ENCODE measurements around the gene NDUFC1.
A peak's percentile ranks its signal among the peaks of the same experiment; 100 is the strongest.
"Not testable (repeated sequence)": the region's sequence is repeated elsewhere in the genome, so short reads cannot be mapped to it uniquely, and the experiment has no call there.

NDUFC1 gene

GRCh38 chr4:139301821-139302611 lies at the start of gene NDUFC1:
Gene NDUFC1 (minus strand): TSS chr4:139302477. CDS start chr4:139295798, 6,679 bp downstream.
- peak in 2 of 3 donors; percentile 44 to 70 for DNase-seq (ENCODE audit: low read depth in 3 of 3)

- DNase-seq (ENCODE audit: low read depth in 3 of 3): no peak
Measured at GRCh38 chr4:139337612-139338011, 35.3 kb upstream of the NDUFC1 start.

GRCh38 chr4:139333046-139333445 lies 30.8 kb upstream of the NDUFC1 start:
- DNase-seq (ENCODE audit: low read depth in 3 of 3): no peak

- DNase-seq (ENCODE audit: low read depth in 3 of 3): no peak
Measured at GRCh38 chr4:139331185-139331584, 28.9 kb upstream of the NDUFC1 start.

GRCh38 chr4:139330283-139330682 lies 28.0 kb upstream of the NDUFC1 start:
- DNase-seq (ENCODE audit: low read depth in 3 of 3): no peak

GRCh38 chr4:139329665-139330200 lies 27.5 kb upstream of the NDUFC1 start:
- DNase-seq (ENCODE audit: low read depth in 3 of 3): no peak

GRCh38 chr4:139324620-139325019 lies 22.3 kb upstream of the NDUFC1 start:
- no peak for DNase-seq (ENCODE audit: low read depth in 3 of 3)

GRCh38 chr4:139322541-139322940 lies 20.3 kb upstream of the NDUFC1 start:
- DNase-seq (ENCODE audit: low read depth in 3 of 3): not testable (repeated sequence)

- DNase-seq (ENCODE audit: low read depth in 3 of 3): not testable (repeated sequence)
Measured at GRCh38 chr4:139322070-139322469, 19.8 kb upstream of the NDUFC1 start.

GRCh38 chr4:139319571-139319970 lies 17.3 kb upstream of the NDUFC1 start:
- no peak for DNase-seq (ENCODE audit: low read depth in 3 of 3)

GRCh38 chr4:139317635-139318034 lies 15.4 kb upstream of the NDUFC1 start:
- no peak for DNase-seq (ENCODE audit: low read depth in 3 of 3)

GRCh38 chr4:139316733-139317132 lies 14.5 kb upstream of the NDUFC1 start:
- DNase-seq (ENCODE audit: low read depth in 3 of 3): no peak

GRCh38 chr4:139315221-139315675 lies 13.0 kb upstream of the NDUFC1 start:
- DNase-seq (ENCODE audit: low read depth in 3 of 3): no peak

GRCh38 chr4:139314047-139314800 lies 11.9 kb upstream of the NDUFC1 start:
- DNase-seq (ENCODE audit: low read depth in 3 of 3): no peak

GRCh38 chr4:139313414-139313813 lies 11.1 kb upstream of the NDUFC1 start:
- not testable (repeated sequence) for DNase-seq (ENCODE audit: low read depth in 3 of 3)

- DNase-seq (ENCODE audit: low read depth in 3 of 3): no peak
Measured at GRCh38 chr4:139312552-139313332, 10.5 kb upstream of the NDUFC1 start.

GRCh38 chr4:139311909-139312308 lies 9.6 kb upstream of the NDUFC1 start:
- no peak for DNase-seq (ENCODE audit: low read depth in 3 of 3)

- DNase-seq (ENCODE audit: low read depth in 3 of 3): no peak
Measured at GRCh38 chr4:139304920-139305319, 2.6 kb upstream of the NDUFC1 start.

- DNase-seq (ENCODE audit: low read depth in 3 of 3): peak; percentile 93 to 97 (median 96)
Measured at GRCh38 chr4:139301113-139301820, 1.0 kb downstream of the NDUFC1 start, which contains the start of gene NAA15. Gene NAA15 (plus strand): TSS chr4:139301505. CDS start chr4:139301778, 273 bp downstream.

- DNase-seq (ENCODE audit: low read depth in 3 of 3): peak in 1 of 3 donors; percentile 7
Measured at GRCh38 chr4:139300431-139301112, 1.7 kb downstream of the NDUFC1 start.
